NB4 (cell line): Measurements from ENCODE around the gene RRAS2.

Experiments
- DNase-seq: peaks from one replicate; pipeline ENCODE4 v3.0.0; 2010; ENCODE audit warnings: low read depth
- H3K4me3 ChIP-seq: one replicate; pipeline ENCODE4 v1.5.1; 2011; ENCODE audit warnings: mild to moderate bottlenecking, low read depth, low read length, moderate library complexity
- CTCF ChIP-seq: IDR thresholded peaks from one replicate; pipeline ENCODE4 v1.5.1; 2012; ENCODE audit warnings: low read depth, low read length
- MAX ChIP-seq: IDR thresholded peaks from 2 replicates; pipeline ENCODE4 v1.6.1; 2011; ENCODE audit warnings: low read depth, low read length
- MYC ChIP-seq: IDR thresholded peaks from 2 replicates; pipeline ENCODE4 v1.6.1; 2011; ENCODE audit warnings: low read depth, low read length
- POLR2A ChIP-seq: IDR thresholded peaks from 2 replicates; pipeline ENCODE4 v1.6.1; 2011; ENCODE audit warnings: mild to moderate bottlenecking; ENCODE audit not compliant: insufficient read length; ENCODE audit errors: extremely low read depth

The RRAS2 gene

GRCh38 chr11:14380947-14381561 lies 22.1 kb upstream of the RRAS2 start:
- DNase-seq: no peak
- no peak overlapping the region for H3K4me3 ChIP-seq

GRCh38 chr11:14380125-14380936 lies 21.3 kb upstream of the RRAS2 start:
- TF ChIP-seq MYC: no peak
- no peak for TF ChIP-seq MAX
- H3K4me3 ChIP-seq: no peak overlapping the region
- DNase-seq: no peak

More at GRCh38 chr11:14380947-14381561, 22.1 kb upstream of the RRAS2 start:
- no peak for TF ChIP-seq CTCF
- no peak for TF ChIP-seq POLR2A
- TF ChIP-seq MAX: no peak
- no peak for TF ChIP-seq MYC

- TF ChIP-seq MAX (no peak), MYC (no peak), CTCF (no peak), POLR2A (no peak)
- no peak overlapping the region for H3K4me3 ChIP-seq
- no peak for DNase-seq
Observed at GRCh38 chr11:14378171-14378570, 19.2 kb upstream of the RRAS2 start.

DNA sequence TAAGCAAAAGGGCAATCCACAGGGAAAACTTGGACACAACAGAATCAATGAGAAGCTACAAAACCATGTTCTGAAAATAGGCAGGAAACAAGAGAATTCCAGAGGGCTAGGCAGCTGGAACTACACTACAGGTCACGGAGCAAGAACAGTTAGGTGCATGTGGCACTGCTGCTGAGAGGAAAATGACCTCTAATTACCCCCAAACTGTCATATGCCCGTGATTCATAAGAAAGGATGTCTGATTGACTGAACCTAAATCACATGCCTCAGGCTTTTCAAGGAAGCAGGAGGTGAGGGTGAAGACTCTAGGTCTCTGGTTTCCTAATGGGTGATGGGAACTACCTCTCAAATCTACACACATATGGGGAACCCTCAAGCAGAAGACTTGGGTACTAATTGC lies 17.9 kb upstream of the RRAS2 start:
- H3K4me3 ChIP-seq: no peak overlapping the region
- TF ChIP-seq POLR2A: no peak
- no peak for TF ChIP-seq CTCF
- TF ChIP-seq MAX: no peak
- TF ChIP-seq MYC: no peak
- no peak for DNase-seq

DNA sequence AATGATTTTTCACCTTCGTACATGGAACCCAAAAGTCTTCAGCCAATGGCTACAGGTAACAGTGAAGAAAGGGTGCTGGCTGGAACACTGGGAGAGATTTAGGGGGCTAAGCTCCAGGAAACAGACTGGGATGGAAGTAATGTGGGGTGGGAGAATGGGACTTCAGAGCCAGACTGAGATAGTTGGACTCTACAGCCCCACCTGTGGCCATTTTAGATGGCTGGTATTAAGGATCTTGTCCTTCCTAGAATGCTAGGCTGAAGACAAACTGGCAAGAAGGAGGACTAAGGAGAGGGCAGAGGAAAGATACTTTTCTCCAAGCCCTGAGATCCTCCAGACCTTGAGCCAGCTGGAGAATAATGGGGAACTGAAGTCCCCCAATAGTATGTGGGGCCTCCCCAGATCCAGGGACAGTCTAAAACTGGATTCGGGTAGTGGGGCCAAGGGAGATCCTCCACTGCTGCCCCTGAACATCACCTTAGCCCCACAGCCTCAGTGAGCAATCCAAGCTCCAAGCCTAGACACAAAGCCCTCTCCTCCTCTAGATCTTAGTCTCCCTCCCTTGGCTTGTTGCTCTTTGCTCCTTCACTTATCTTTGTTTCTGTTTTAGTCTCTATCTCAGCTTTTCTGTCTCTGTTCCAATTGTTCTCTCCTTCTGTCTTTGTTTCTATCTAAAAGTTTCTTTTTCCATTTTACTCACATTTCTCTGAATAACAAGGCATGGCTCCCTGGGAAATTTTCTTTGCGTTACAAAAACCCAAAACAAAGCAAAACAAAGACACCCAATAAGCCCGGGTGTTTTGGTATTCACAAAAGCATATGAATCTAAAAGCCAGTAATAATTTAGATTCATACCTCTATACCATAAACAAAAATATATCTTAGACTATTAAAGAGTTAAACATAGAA lies 16.2 kb upstream of the RRAS2 start:
- TF ChIP-seq MYC: no peak
- no peak for TF ChIP-seq POLR2A
- TF ChIP-seq MAX: no peak
- TF ChIP-seq CTCF: no peak
- no peak for DNase-seq
- no peak overlapping the region for H3K4me3 ChIP-seq
